Central memory CD4-positive, alpha-beta T cell (primary cell): Measurements from ENCODE around the gene NACC1.
A peak's percentile ranks its signal among the peaks of the same experiment; 100 is the strongest.

Experiments
- DNase-seq: peaks from one replicate; pipeline ENCODE4 v3.0.0; 2022

NACC1 gene

GRCh38 chr19:13121551-13122274 lies 3.6 kb downstream of the NACC1 start:
- DNase-seq: no peak

DNA sequence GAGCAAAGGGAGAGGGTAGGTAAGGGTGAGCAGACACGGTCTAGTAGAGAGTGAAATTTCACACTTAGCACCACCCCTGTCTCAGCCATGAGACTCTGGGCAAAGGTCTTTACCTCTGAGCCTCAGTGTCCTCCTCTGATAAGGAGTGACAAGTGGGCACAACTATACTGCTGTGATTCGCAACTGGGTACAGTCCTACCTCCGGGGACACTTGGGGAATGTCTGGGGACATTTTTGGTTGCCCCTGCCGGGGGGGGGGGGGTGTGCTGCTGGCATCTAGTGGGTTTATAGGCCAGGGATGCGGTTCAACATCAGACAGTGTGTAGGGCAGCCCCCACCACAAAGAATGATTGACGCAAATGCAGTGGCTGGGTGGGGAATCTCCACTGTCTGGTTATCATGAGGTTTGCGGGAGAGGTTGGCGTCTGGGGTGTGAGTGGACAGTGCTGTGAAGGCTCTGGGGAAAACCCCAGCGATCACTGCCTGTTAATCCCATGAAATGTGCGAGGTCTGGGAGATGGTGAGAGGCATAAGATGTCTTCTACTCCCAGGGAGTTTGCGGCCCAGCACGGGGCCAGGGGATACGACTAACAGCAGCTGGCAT lies 4.3 kb downstream of the NACC1 start:
- DNase-seq: no peak

DNA sequence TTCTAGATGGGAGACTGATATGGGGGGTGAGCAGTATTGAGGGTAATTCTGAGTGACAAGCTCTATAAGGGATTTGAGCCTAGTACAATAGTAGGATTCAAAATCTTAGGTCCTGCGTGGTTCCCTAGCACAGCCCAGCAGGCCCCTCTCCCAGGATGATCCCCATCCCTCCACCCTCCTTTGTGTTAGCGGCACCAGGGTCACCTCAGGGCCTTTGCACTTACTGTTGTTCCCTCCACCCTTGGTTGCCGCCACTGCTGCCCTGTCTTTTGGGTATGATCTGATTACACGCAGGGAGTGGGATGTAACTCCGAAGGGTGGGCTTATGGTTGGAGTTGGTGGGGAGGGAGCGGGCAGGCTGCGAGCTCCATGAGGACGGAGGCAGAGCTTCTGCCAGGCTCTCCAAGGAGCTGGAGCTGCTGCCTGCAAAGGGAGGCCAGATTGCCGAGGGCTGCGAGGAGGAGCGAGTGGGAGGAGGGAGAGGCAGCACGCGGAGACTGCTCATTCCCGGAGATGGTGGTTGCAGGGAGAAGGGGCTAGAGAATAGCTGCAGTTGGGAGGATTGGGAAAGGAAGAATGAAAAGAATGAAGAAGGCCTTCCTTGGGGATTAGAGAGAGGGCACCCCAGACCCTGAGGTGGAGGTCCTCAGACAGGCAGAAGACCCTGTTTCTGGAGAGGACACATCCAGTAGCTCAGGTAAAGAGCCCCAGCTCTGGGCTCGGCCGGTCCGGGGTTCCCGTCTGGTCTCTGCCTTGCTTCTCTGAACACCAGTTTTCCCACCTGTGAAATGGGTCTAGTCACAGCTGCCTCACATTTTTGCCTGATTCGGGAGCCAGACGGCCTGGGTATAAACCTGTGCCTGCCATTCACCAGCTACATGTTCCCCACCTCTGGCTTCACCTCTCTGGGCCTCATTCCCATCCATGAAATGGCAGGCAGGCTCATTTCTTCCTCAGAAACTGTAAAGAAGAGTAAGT lies 5.2 kb downstream of the NACC1 start:
- no peak for DNase-seq

- no peak for DNase-seq
These were observed 9.0 kb downstream of the NACC1 start for GRCh38 chr19:13127051-13127450.

- no peak for DNase-seq
These were observed 9.9 kb downstream of the NACC1 start for GRCh38 chr19:13127811-13128575.

DNA sequence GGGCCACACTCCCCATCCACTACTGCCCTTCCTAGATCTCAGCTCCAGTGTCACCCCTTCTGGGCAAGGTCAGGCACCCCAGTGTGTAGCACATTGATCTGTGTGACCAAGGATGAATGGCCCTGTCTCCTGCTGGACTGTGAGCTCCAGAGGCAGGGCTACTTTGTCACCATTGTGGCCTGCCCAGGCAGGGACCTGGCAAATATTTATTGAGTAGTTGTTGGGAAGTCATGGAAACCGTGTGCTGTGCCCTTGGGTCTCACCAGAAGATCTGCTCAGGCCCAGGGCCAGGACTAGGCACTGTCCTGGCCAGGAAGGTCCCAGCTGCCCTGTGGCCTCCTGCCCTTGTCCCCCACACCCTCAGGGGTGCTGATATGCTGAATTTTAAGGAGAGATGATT lies 10.5 kb downstream of the NACC1 start:
- DNase-seq: no peak

DNA sequence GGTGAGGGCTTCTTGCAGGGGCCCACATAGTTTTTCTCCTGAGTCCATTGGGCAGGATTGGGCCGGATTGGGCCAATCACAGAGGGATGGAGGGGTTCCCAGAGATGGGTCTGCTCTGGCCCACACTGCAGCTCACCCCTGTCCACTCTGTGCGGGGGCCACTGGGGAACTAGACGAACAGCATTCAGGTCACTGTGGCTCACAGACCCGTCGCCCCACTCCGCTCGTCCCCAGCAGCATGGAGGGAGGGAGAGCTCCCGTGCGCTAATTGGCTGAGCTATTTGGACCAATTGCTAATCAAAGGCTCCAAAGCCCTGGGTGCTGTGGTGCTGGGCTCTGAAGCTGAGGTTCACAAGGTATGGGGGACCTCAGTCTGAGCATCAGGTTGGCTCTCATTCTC lies 11.3 kb downstream of the NACC1 start:
- DNase-seq: no peak

GRCh38 chr19:13130886-13131490 lies 12.9 kb downstream of the NACC1 start:
- no peak for DNase-seq

GRCh38 chr19:13132471-13133180 lies 14.6 kb downstream of the NACC1 start:
- peak; percentile 55 for DNase-seq

GRCh38 chr19:13133241-13133870 lies 15.3 kb downstream of the NACC1 start:
- no peak for DNase-seq

DNA sequence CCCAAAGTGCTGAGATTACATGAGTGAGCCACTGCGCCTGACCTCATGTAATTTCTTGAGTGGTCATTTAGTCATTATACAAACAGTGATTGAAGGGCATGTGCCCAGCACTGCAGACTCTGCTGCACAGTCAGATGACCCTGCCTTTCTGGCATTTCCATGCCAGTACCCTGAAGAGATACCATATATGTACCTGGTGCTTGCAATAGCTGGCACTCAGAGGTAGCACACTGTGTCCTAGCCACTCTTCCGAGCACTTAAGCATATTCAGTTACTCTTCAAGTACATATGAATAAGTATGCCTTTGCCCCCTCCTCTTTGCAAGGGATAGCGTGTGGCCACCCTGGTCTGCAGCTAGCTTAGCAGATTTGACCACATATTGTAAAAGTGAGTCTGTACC lies 16.6 kb downstream of the NACC1 start:
- DNase-seq: no peak

GRCh38 chr19:13135068-13136062 lies 17.3 kb downstream of the NACC1 start:
- DNase-seq: no peak

DNA sequence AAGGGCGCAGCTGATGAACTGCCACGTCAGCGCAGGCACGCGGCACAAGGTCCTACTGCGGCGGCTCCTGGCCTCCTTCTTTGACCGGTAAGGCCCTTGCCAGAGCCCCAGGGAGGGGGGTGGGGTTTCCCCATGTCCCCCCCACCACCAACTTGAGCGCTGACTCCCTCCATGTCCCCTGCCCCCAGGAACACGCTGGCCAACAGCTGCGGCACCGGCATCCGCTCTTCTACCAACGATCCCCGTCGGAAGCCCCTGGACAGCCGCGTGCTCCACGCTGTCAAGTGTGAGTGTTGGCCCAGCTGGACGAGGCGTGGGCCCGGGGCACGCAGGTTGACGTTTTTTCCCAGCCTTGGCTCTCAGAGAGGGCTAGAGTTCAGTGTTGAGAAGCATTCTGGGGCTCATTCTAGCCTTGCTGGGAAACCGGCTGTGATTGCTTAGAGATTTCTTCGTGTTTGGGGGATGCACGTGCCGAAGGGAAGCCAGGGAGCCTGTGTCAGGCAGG lies 19.3 kb downstream of the NACC1 start:
- DNase-seq: no peak

- DNase-seq: no peak
These were observed 20.3 kb downstream of the NACC1 start for GRCh38 chr19:13138171-13138915.

GRCh38 chr19:13138916-13139198 lies 20.8 kb downstream of the NACC1 start:
- DNase-seq: no peak

GRCh38 chr19:13139633-13140311 lies 21.7 kb downstream of the NACC1 start:
- DNase-seq: no peak

GRCh38 chr19:13146763-13147563 lies 28.9 kb downstream of the NACC1 start:
- no peak for DNase-seq
